Measurements from ENCODE around the gene KCNMA1. TPM values are rescaled to one million over a fixed set of nuclear protein-coding genes. Genes with fewer than 3 reads are reported as not detected.
A peak's percentile ranks its signal among the peaks of the same experiment; 100 is the strongest.

Gene KCNMA1
- total and polyA plus RNA-seq, 3 donors from 2014 or later = 13.6 to 36.1 (median 24.7) TPM

DNA sequence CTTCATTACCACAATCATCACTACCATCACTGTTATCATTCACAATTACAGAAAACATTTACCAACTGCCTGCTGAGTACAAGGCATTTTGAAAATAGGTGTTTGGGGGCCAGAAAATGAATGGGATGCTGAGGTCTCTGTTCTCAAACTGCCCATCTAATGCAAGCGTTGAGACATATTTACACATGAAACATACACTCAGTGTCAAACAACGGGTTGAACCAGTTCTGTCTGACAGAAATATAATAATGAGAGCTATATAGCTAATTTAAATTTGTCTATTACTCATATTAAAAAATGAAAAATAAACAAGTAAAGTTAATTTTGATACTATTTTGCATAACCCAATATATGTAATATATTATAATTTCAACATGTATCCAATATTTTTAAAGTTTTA lies 303.1 kb downstream of the KCNMA1 start:
- 86 to 88% methylated on average over 2 of the region's 2 CpGs for WGBS, 2 donors
- intact Hi-C loops (cut with DNase I; ENCODE audit: low total_unique reads) = no loop called here
- Histone ChIP-seq H3K27me3 (no peaks in the 10 kb centered on the region), H3K4me3 (no peak overlapping the region), H3K36me3 (ENCODE audit: low read depth, missing control alignments) (no peaks in the 10 kb centered on the region), H3K9me3 (no peaks in the 10 kb centered on the region), H3K4me1 (no peaks in the 10 kb centered on the region), H3K27ac (no peak overlapping the region)
- DNase-seq = no peak
- no peak for TF ChIP-seq POLR2A (IDR thresholded peaks at IDR 0.05)
- no peak for TF ChIP-seq CTCF (IDR thresholded peaks at IDR 0.05)

GRCh38 chr10:77333610-77334340 lies 303.8 kb downstream of the KCNMA1 start:
- TF ChIP-seq CTCF (IDR thresholded peaks at IDR 0.05) = no peak
- TF ChIP-seq POLR2A (IDR thresholded peaks at IDR 0.05) = no peak
- no peak for DNase-seq
- no peaks in the 10 kb centered on the region for H3K36me3 ChIP-seq (ENCODE audit: low read depth, missing control alignments)
- intact Hi-C loops (cut with DNase I; ENCODE audit: low total_unique reads) = no loop called here
- H3K9me3 ChIP-seq = no peaks in the 10 kb centered on the region
- WGBS, 2 donors = 73 to 77% methylated on average over 8 of the region's 8 CpGs
- no peak overlapping the region for H3K27ac ChIP-seq
- H3K4me1 ChIP-seq = no peaks in the 10 kb centered on the region
- no peaks in the 10 kb centered on the region for H3K27me3 ChIP-seq
- H3K4me3 ChIP-seq = no peak overlapping the region

DNA sequence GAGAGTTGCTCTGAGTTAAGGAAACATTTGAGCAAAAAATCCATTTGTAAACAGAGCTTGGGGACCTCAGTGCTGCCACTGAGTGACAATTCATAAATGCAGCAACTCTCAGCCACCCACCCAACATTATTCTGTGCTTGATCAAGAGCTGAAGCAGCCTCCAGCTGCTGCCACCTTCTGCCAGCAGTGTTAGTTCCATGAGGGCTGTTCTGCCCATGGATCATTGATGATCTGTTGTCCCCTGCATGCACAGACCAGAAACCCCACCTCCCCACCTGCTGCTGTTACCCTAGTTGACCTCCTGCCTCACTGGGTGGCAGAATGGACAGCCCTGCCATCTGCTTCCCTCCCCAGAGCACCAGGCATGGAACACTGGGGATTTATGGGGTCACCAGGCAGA lies 305.4 kb downstream of the KCNMA1 start:
- intact Hi-C loops (cut with DNase I; ENCODE audit: low total_unique reads) = no loop called here
- DNase-seq = no peak

GRCh38 chr10:77328272-77328816 lies 309.3 kb downstream of the KCNMA1 start:
- no peak overlapping the region for H3K27ac ChIP-seq
- WGBS, 2 donors = 70 to 77% methylated on average over 6 of the region's 6 CpGs
- peak; percentile 36 for DNase-seq
- intact Hi-C loops (cut with DNase I; ENCODE audit: low total_unique reads) = no loop called here
- no peaks in the 10 kb centered on the region for H3K9me3 ChIP-seq
- no peaks in the 10 kb centered on the region for H3K4me1 ChIP-seq
- no peak overlapping the region for H3K4me3 ChIP-seq
- TF ChIP-seq POLR2A (IDR thresholded peaks at IDR 0.05) (no peak), CTCF (IDR thresholded peaks at IDR 0.05) (no peak)
- H3K27me3 ChIP-seq = no peaks in the 10 kb centered on the region
- H3K36me3 ChIP-seq (ENCODE audit: low read depth, missing control alignments) = no peaks in the 10 kb centered on the region

More for the DNA sequence above, 305.4 kb downstream of the KCNMA1 start:
- H3K27me3 ChIP-seq = no peaks in the 10 kb centered on the region
- no peaks in the 10 kb centered on the region for H3K9me3 ChIP-seq
- H3K36me3 ChIP-seq (ENCODE audit: low read depth, missing control alignments) = no peaks in the 10 kb centered on the region
- H3K4me3 ChIP-seq = no peak overlapping the region
- no peak overlapping the region for H3K27ac ChIP-seq
- TF ChIP-seq POLR2A (IDR thresholded peaks at IDR 0.05) = no peak
- no peak for TF ChIP-seq CTCF (IDR thresholded peaks at IDR 0.05)
- H3K4me1 ChIP-seq = no peaks in the 10 kb centered on the region

DNA sequence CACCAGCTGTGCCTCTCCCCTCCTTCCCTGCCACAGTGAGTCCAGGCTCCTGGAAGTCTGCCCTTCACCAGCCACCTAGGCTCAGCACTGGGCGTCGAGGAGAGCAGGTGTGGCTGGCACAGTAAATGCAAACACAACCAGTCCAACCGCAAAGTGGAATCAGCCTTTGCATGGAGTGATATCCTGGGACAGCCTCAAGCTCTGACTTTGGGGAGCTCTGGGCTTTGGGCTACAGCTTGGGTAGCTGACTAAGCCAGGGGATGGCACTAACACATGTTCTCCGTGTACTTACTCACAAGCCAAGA lies 312.4 kb downstream of the KCNMA1 start:
- no peaks in the 10 kb centered on the region for H3K36me3 ChIP-seq (ENCODE audit: low read depth, missing control alignments)
- H3K4me3 ChIP-seq = no peak overlapping the region
- intact Hi-C loops (cut with DNase I; ENCODE audit: low total_unique reads) = no loop called here
- TF ChIP-seq CTCF (IDR thresholded peaks at IDR 0.05) (no peak), POLR2A (IDR thresholded peaks at IDR 0.05) (no peak)
- no peak for DNase-seq
- no peaks in the 10 kb centered on the region for H3K9me3 ChIP-seq
- 85 to 89% methylated on average over 4 of the region's 4 CpGs for WGBS, 2 donors
- H3K4me1 ChIP-seq = no peaks in the 10 kb centered on the region
- H3K27ac ChIP-seq = no peak overlapping the region
- H3K27me3 ChIP-seq = no peaks in the 10 kb centered on the region
